IMR-90 (cell line): Measurements from ENCODE around the gene PLEK. TPM values are rescaled to one million over a fixed set of nuclear protein-coding genes. Genes with fewer than 3 reads are reported as not detected.

Source experiments
- ATAC-seq: fragments of 200-7000 bp; cut with Tn5 transposase; 2 replicates; pipeline ENCODE4 v1.9.1; 2020; ENCODE audit warnings: low read depth, mild to moderate bottlenecking, moderate library complexity
- BruUV-seq: library from RNA; stranded (reverse); fragments of 400-500 nt; replicated peaks from 2 replicates; lab custom pipeline; 2021; lab: Mats Ljungman, UMichigan
- CTCF ChIA-PET: fragments of 300-600 bp; formaldehyde crosslinking; extraction: SDS; loops from one replicate; lab custom pipeline; 2021; ENCODE audit warnings: antibody characterized with exemption; lab: Yijun Ruan, JAX
- POLR2A ChIA-PET: fragments of 300-600 bp; sonication (Branson Sonifier 250); formaldehyde crosslinking; loops from one replicate; lab custom pipeline; 2022; ENCODE audit warnings: antibody characterized with exemption; ENCODE audit not compliant: unreplicated experiment; lab: Charles Lee
- DNase-seq: peaks from one replicate; pipeline ENCODE4 v3.0.0; 2013
- H2AFZ ChIP-seq: replicated peaks from 2 replicates; pipeline ENCODE3; 2013; ENCODE audit warnings: low read length, mild to moderate bottlenecking; ENCODE audit not compliant: poor library complexity
- H2AK5ac ChIP-seq: 2 replicates; pipeline ENCODE4 v1.6.1; 2013; ENCODE audit warnings: low read depth, low read length, inconsistent platforms
- H2AK9ac ChIP-seq: replicated peaks from 2 replicates; pipeline ENCODE3; 2013; ENCODE audit warnings: mild to moderate bottlenecking, low read depth, low read length, moderate library complexity; ENCODE audit not compliant: poor library complexity
- H2BK120ac ChIP-seq: 2 replicates; pipeline ENCODE4 v1.6.1; 2013; ENCODE audit warnings: low read depth, low read length, inconsistent platforms
- H2BK15ac ChIP-seq: 3 replicates; pipeline ENCODE4 v1.6.1; 2013; ENCODE audit warnings: low read depth, low read length, inconsistent platforms
- H2BK20ac ChIP-seq: 2 replicates; pipeline ENCODE4 v1.6.1; 2013; ENCODE audit warnings: low read depth, mild to moderate bottlenecking, inconsistent platforms, low read length, moderate library complexity
- H2BK5ac ChIP-seq: 2 replicates; pipeline ENCODE4 v1.6.1; 2013; ENCODE audit warnings: mild to moderate bottlenecking, low read depth, low read length, inconsistent platforms; ENCODE audit not compliant: poor library complexity, severe bottlenecking
- H3K14ac ChIP-seq: replicated peaks from 2 replicates; pipeline ENCODE4 v1.6.1; 2013; ENCODE audit warnings: low read depth, low read length, inconsistent platforms
- H3K18ac ChIP-seq: 2 replicates; pipeline ENCODE4 v1.6.1; 2013; ENCODE audit warnings: low read depth, low read length, control low read depth
- H3K23ac ChIP-seq: 2 replicates; pipeline ENCODE4 v1.6.1; 2013; ENCODE audit warnings: low read depth, low read length, inconsistent platforms
- H3K27ac ChIP-seq: 2 replicates; pipeline ENCODE4 v1.5.1; 2013; ENCODE audit warnings: mild to moderate bottlenecking, control low read depth, low read length; ENCODE audit not compliant: insufficient read depth
- H3K27me3 ChIP-seq: 2 replicates; pipeline ENCODE4 v1.6.1; 2013; ENCODE audit warnings: low read length; ENCODE audit not compliant: control insufficient read depth, insufficient read depth
- H3K36me3 ChIP-seq: 2 replicates; pipeline ENCODE4 v1.6.1; 2013; ENCODE audit warnings: low read length, mixed read lengths; ENCODE audit not compliant: control insufficient read depth, insufficient read depth
- H3K4ac ChIP-seq: 2 replicates; pipeline ENCODE4 v1.6.1; 2013; ENCODE audit warnings: low read depth, low read length, inconsistent platforms
- H3K4me1 ChIP-seq: 2 replicates; pipeline ENCODE4 v1.6.1; 2013; ENCODE audit warnings: low read length, mixed read lengths; ENCODE audit not compliant: control insufficient read depth, insufficient read depth
- H3K4me2 ChIP-seq: 2 replicates; pipeline ENCODE4 v1.6.1; 2013; ENCODE audit warnings: low read depth, mild to moderate bottlenecking, control low read depth, low read length, moderate library complexity
- H3K4me3 ChIP-seq: 2 replicates; pipeline ENCODE4 v1.5.1; 2013; ENCODE audit warnings: low read depth, mild to moderate bottlenecking, control low read depth, low read length, moderate library complexity; ENCODE audit not compliant: insufficient read depth
- H3K56ac ChIP-seq: 2 replicates; pipeline ENCODE4 v1.6.1; 2013; ENCODE audit warnings: low read length, inconsistent platforms; ENCODE audit not compliant: insufficient read depth; ENCODE audit errors: extremely low read depth
- H3K79me1 ChIP-seq, 2 experiments: 2 replicates each; pipeline ENCODE4 v1.6.1; 2013; ENCODE audit warnings: low read length in 2 of 2, inconsistent platforms in 1 of 2, low read depth in 1 of 2
- H3K9ac ChIP-seq: 2 replicates; pipeline ENCODE4 v1.6.1; 2013; ENCODE audit warnings: low read depth, low read length, control low read depth
- H3K9me1 ChIP-seq: 2 replicates; pipeline ENCODE4 v1.6.1; 2013; ENCODE audit warnings: low read length, inconsistent platforms; ENCODE audit not compliant: insufficient read depth
- H3K9me3 ChIP-seq: 2 replicates; pipeline ENCODE4 v1.6.1; 2013; ENCODE audit warnings: low read length; ENCODE audit not compliant: control insufficient read depth, insufficient read depth
- H4K20me1 ChIP-seq: 2 replicates; pipeline ENCODE4 v1.6.1; 2013; ENCODE audit warnings: low read length, inconsistent platforms; ENCODE audit not compliant: insufficient read depth
- H4K5ac ChIP-seq: 2 replicates; pipeline ENCODE4 v1.6.1; 2013; ENCODE audit warnings: mild to moderate bottlenecking, low read depth, low read length, control low read depth
- H4K8ac ChIP-seq, 2 experiments: 2 replicates each; pipeline ENCODE4 v1.6.1; 2013; ENCODE audit warnings: low read depth in 2 of 2, low read length in 2 of 2, control low read depth in 1 of 2, inconsistent platforms in 1 of 2
- H4K91ac ChIP-seq: 2 replicates; pipeline ENCODE4 v1.6.1; 2013; ENCODE audit warnings: low read depth, low read length, inconsistent platforms; ENCODE audit not compliant: insufficient read depth
- CTCF ChIP-seq: conservative IDR thresholded peaks from 2 replicates; pipeline ENCODE4 v1.5.1; 2012; ENCODE audit warnings: mild to moderate bottlenecking, low read depth, low read length, improper control_type of control experiment
- FOS ChIP-seq: fragments of 150-350 bp; IDR thresholded peaks from 2 replicates; pipeline ENCODE4 v1.6.1; 2016; ENCODE audit warnings: low read depth, low read length
- NFE2L2 ChIP-seq: fragments of 150-350 bp; IDR thresholded peaks from 2 replicates; pipeline ENCODE4 v1.6.1; 2016; ENCODE audit warnings: low read depth, mild to moderate bottlenecking, low read length
- RAD21 ChIP-seq: IDR thresholded peaks from 2 replicates; pipeline ENCODE4 v1.6.1; 2012; ENCODE audit warnings: low read length, improper control_type of control experiment
- SMC3 ChIP-seq: fragments of 150-350 bp; IDR thresholded peaks from 2 replicates; pipeline ENCODE4 v1.6.1; 2016; ENCODE audit warnings: low read depth, mild to moderate bottlenecking, antibody characterized with exemption, low read length, moderate library complexity
- WGBS, 2 experiments: methylation state at CpG; one replicate each; pipeline versions ENCODE4 v1.1.5 to v1.1.7; 2013; ENCODE audit warnings: missing lambda C conversion rate in 2 of 2; ENCODE audit not compliant: insufficient read length in 1 of 2; ENCODE audit errors: extremely low coverage in 2 of 2; 5-methylcytosine and 5-hydroxymethylcytosine counted together
- dilution Hi-C: fragments of 300-500 bp; cut with HindIII; formaldehyde crosslinking; loops from one replicate; pipeline ENCODE4 v1.14.3; 2018; ENCODE audit warnings: low sequenced_read_pairs; ENCODE audit not compliant: unreplicated experiment
- in situ Hi-C: fragments of 300-500 bp; cut with MboI; formaldehyde crosslinking; loops from 3 replicates; pipeline ENCODE4 v1.14.3; 2019; ENCODE audit warnings: low sequenced_read_pairs, inconsistent platforms, mixed read lengths
- intact Hi-C: fragments of 100-400 bp; cut with micrococcal nuclease; formaldehyde crosslinking; loops from 2 replicates; pipeline ENCODE4 v1.10.0; 2022
- polyA plus RNA-seq, 3 experiments: library from polyadenylated mRNA; depleted of rRNA; stranded (reverse); fragments of >200 nt; gene quantifications; 2 replicates each; pipeline ENCODE4 v1.2.3, GENCODE V29; 2012; ENCODE audit warnings: low replicate concordance in 1 of 3
- total RNA-seq: library from RNA; depleted of rRNA; stranded (reverse); fragments of >200 nt; gene quantifications from 2 replicates; pipeline ENCODE4 v1.2.3, GENCODE V29; 2012

The PLEK gene
- total and polyA plus RNA-seq, 2 of the 4 experiments (the other 2 are of a cell fraction) = under 0.01 TPM; not detected in 1

- peaks cover 64% of the 10 kb centered on the region for H3K27me3 ChIP-seq
Measured at GRCh38 chr2:68385220-68385906, 20.3 kb downstream of the PLEK start.

More at GRCh38 chr2:68385220-68385906, 20.3 kb downstream of the PLEK start:
- Histone ChIP-seq H3K9me1 (no peaks in the 10 kb centered on the region; the same call in 1 of the 2 replicates), H2BK15ac (no peak overlapping the region), H2AK5ac (no peak overlapping the region), H3K56ac (no peak overlapping the region), H3K4me3 (no peak overlapping the region), H3K36me3 (no peaks in the 10 kb centered on the region), H3K4ac (no peak overlapping the region), H4K5ac (no peak overlapping the region), H2AFZ (no peak overlapping the region), H4K8ac (no peak overlapping the region), H2BK120ac (no peak overlapping the region), H3K4me2 (no peak overlapping the region), H3K14ac (no peak overlapping the region), H2BK5ac (no peak overlapping the region), H3K9me3 (peaks cover 9% of the 10 kb centered on the region; the same call in 1 of the 2 replicates), H4K20me1 (no peaks in the 10 kb centered on the region; the same call in 1 of the 2 replicates), H3K23ac (no peak overlapping the region), H2AK9ac (no peak overlapping the region), H3K18ac (no peak overlapping the region), H4K91ac (no peak overlapping the region), H2BK20ac (no peak overlapping the region), H3K9ac (no peak overlapping the region), H3K79me1 (no peaks in the 10 kb centered on the region), H3K27ac (no peak overlapping the region), H3K4me1 (no peaks in the 10 kb centered on the region)
- dilution Hi-C loops (no loop called here), in situ Hi-C loops (no loop called here), intact Hi-C loops (no loop called here)
- ATAC-seq = no peak
- no peak for DNase-seq
- ChIA-PET POLR2A (no interaction called here), CTCF (no interaction called here)
- BruUV-seq = no TSS peak
- TF ChIP-seq SMC3 (no peak), CTCF (no peak), FOS (no peak), NFE2L2 (no peak), RAD21 (no peak)
- WGBS, 2 experiments = 17% methylated on average over 1 of the region's 2 CpGs; no CpG with 5 or more reads in 1 of the 2 experiments
